Testis (tissue), 2 donors: ENCODE data around the gene PGM1.
"Not testable (repeated sequence)": the region's sequence is repeated elsewhere in the genome, so short reads cannot be mapped to it uniquely, and the experiment has no call there.

Experiments
- POLR2A ChIP-seq: fragments of 450-650 bp; IDR thresholded peaks from one replicate; pipeline ENCODE4 v1.6.1; 2017; ENCODE audit warnings: antibody characterized with exemption, mild to moderate bottlenecking, moderate library complexity
- TF ChIP-seq, protein P1 (sequence below), 3 experiments: fragments of 450-650 bp in 2 of 3; fragments of 200-600 bp in 1 of 3; sonication (generic) in 1 of 3; IDR thresholded peaks; one replicate each; pipeline ENCODE4 v1.5.1; 2016 to 2019; ENCODE audit warnings: antibody characterized with exemption in 3 of 3, mild to moderate bottlenecking in 2 of 3, moderate library complexity in 1 of 3

DNA sequence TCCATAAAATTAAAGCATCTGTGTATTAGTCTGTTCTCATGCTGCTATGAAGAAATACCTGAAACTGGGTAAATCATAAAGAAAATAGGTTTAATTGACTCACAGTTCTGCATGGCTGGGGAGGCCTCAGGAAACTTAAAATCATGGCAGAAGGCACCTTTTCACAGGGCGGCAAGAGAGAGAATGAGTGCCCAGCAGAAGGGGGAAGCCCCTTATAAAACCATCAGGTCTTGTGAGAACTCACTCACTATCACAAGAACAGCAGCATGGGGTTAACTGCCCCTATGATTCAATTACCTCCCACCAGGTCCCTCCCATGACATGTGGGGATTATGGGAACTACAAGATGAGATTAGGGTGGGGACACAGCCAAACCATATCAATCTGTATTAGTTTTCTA is 6.9 kb upstream of the PGM1 start:
- TF ChIP-seq, protein P1, sequence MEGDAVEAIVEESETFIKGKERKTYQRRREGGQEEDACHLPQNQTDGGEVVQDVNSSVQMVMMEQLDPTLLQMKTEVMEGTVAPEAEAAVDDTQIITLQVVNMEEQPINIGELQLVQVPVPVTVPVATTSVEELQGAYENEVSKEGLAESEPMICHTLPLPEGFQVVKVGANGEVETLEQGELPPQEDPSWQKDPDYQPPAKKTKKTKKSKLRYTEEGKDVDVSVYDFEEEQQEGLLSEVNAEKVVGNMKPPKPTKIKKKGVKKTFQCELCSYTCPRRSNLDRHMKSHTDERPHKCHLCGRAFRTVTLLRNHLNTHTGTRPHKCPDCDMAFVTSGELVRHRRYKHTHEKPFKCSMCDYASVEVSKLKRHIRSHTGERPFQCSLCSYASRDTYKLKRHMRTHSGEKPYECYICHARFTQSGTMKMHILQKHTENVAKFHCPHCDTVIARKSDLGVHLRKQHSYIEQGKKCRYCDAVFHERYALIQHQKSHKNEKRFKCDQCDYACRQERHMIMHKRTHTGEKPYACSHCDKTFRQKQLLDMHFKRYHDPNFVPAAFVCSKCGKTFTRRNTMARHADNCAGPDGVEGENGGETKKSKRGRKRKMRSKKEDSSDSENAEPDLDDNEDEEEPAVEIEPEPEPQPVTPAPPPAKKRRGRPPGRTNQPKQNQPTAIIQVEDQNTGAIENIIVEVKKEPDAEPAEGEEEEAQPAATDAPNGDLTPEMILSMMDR (IDR thresholded peaks at IDR 0.05) = not testable (repeated sequence)
- not testable (repeated sequence) for TF ChIP-seq POLR2A
